Testis (tissue), 3 donors: ENCODE data around the gene FABP1. TPM values are rescaled to one million over a fixed set of nuclear protein-coding genes. Genes with fewer than 3 reads are reported as not detected.

ENCODE experiments used
- DNase-seq: peaks from one replicate; pipeline ENCODE4 v3.0.0-alpha.2; 2019
- H3K27ac ChIP-seq, 2 donors: fragments of 200-600 bp; sonication (generic); one replicate each; pipeline ENCODE4 v1.5.1; 2019
- H3K27me3 ChIP-seq: fragments of 200-600 bp; sonication (generic); one replicate; pipeline ENCODE4 v1.5.1; 2019
- H3K36me3 ChIP-seq: fragments of 200-600 bp; sonication (generic); one replicate; pipeline ENCODE4 v1.5.1; 2017; ENCODE audit warnings: low read depth; ENCODE audit errors: missing control alignments
- H3K4me1 ChIP-seq: fragments of 200-600 bp; sonication (generic); one replicate; pipeline ENCODE4 v1.5.1; 2019
- H3K4me3 ChIP-seq, 2 donors: fragments of 200-600 bp; sonication (generic); one replicate each; pipeline ENCODE4 v1.5.1; 2017 to 2019
- H3K9me3 ChIP-seq: fragments of 200-600 bp; sonication (generic); one replicate; pipeline ENCODE4 v1.5.1; 2017
- CTCF ChIP-seq, 3 experiments: fragments of 450-650 bp in 2 of 3; fragments of 200-600 bp in 1 of 3; sonication (generic) in 1 of 3; IDR thresholded peaks; one replicate each; pipeline ENCODE4 v1.5.1; 2016 to 2019; ENCODE audit warnings: antibody characterized with exemption in 3 of 3, mild to moderate bottlenecking in 2 of 3, moderate library complexity in 1 of 3
- POLR2A ChIP-seq: fragments of 450-650 bp; IDR thresholded peaks from one replicate; pipeline ENCODE4 v1.6.1; 2017; ENCODE audit warnings: antibody characterized with exemption, mild to moderate bottlenecking, moderate library complexity
- WGBS, 2 donors: methylation state at CpG; one replicate each; pipeline ENCODE4 v1.1.5; 2018; 5-methylcytosine and 5-hydroxymethylcytosine counted together
- intact Hi-C: fragments of 100-400 bp; cut with DNase I; formaldehyde crosslinking; loops from one replicate; pipeline ENCODE4 v1.15.1; 2023; ENCODE audit warnings: low total_unique reads
- microRNA-seq, 2 donors: library from miRNA; unstranded; fragments of <30 nt; microRNA quantifications; one replicate each; pipeline ENCODE4, GENCODE V29; 2016; ENCODE audit warnings: borderline number of aligned reads in 2 of 2, borderline replicate concordance in 1 of 2
- polyA plus RNA-seq: library from polyadenylated mRNA; stranded (reverse); fragments of 350-450 nt; fragmentation: Illumina TruSeq; extraction: RNeasy Lipid Tissue Mini Kit (QIAGEN cat#74804); gene quantifications from one replicate; pipeline ENCODE4 v1.2.3, GENCODE V29; 2014; ENCODE audit warnings: low read depth, low replicate concordance; ENCODE audit not compliant: insufficient read depth
- small RNA-seq, 2 donors: library from RNA; depleted of rRNA; stranded (forward); fragments of <200 nt; gene quantifications; one replicate each; pipeline ENCODE3, GENCODE V24; 2016
- total RNA-seq, 2 donors: library from RNA; depleted of rRNA; stranded (reverse); fragments of >200 nt; gene quantifications; one replicate each; pipeline ENCODE4 v1.2.3, GENCODE V29; 2016

Gene FABP1
- total and polyA plus RNA-seq, 3 donors from 2014 or later: 0.99 to 4.9 TPM; not detected in 1

- intact Hi-C loops: no loop called here
- 88 to 90% methylated on average over 4 of the region's 4 CpGs for WGBS, 2 donors
- Histone ChIP-seq H3K4me1 (no peaks in the 10 kb centered on the region), H3K27ac (no peak overlapping the region), H3K36me3 (no peaks in the 10 kb centered on the region), H3K27me3 (no peaks in the 10 kb centered on the region), H3K9me3 (no peaks in the 10 kb centered on the region), H3K4me3 (no peak overlapping the region)
- TF ChIP-seq POLR2A (no peak), CTCF (IDR thresholded peaks at IDR 0.05) (no peak)
- DNase-seq: no peak
Measured at GRCh38 chr2:88074854-88075292, 53.0 kb downstream of the FABP1 start.

- Histone ChIP-seq H3K27ac (no peak overlapping the region), H3K27me3 (no peaks in the 10 kb centered on the region), H3K4me1 (no peaks in the 10 kb centered on the region), H3K9me3 (no peaks in the 10 kb centered on the region), H3K36me3 (no peaks in the 10 kb centered on the region), H3K4me3 (no peak overlapping the region)
- no peak for DNase-seq
- no peak for TF ChIP-seq CTCF (IDR thresholded peaks at IDR 0.05)
- no peak for TF ChIP-seq POLR2A
- intact Hi-C loops: no loop called here
Measured at GRCh38 chr2:88074150-88074549, 53.7 kb downstream of the FABP1 start.

Small RNA genes lying within 50 kb of the gene (microRNA-seq; reads per million reads assigned to microRNA genes)
- 6.2 to 7.0 reads per million in 2 donors for gene MIR4780

Small RNA genes lying within 50 kb of the gene (small RNA-seq; reads per million reads assigned to genes)
- gene MIR4780: 0.09 to 0.82 reads per million in 2 donors

Other genes with a start within 250 kb of the FABP1 start
- gene RNU2-63P, start 111.5 kb downstream of the FABP1 start, total RNA-seq: not detected
- gene RNU2-63P, start 111.5 kb downstream of the FABP1 start, polyA plus RNA-seq: not detected
- gene KRCC1, start 72.3 kb downstream of the FABP1 start, total RNA-seq: 10 to 100 TPM; 15.4 to 21.1 TPM
- 16.9 TPM for gene KRCC1, start 72.3 kb downstream of the FABP1 start, polyA plus RNA-seq
- gene SMYD1, start 60.2 kb downstream of the FABP1 start, total RNA-seq: 1 to 10 TPM; 1.5 to 2.4 TPM
- gene SMYD1, start 60.2 kb downstream of the FABP1 start, polyA plus RNA-seq: 3.1 TPM
- 10 to 100 TPM; 35.1 to 63.0 TPM for gene THNSL2, start 42.3 kb upstream of the FABP1 start, total RNA-seq
- gene THNSL2, start 42.3 kb upstream of the FABP1 start, polyA plus RNA-seq: 53.7 TPM